Measurements from ENCODE around the gene CCDC63. TPM values are rescaled to one million over a fixed set of nuclear protein-coding genes. Genes with fewer than 3 reads are reported as not detected.
"Not testable (repeated sequence)": the region's sequence is repeated elsewhere in the genome, so short reads cannot be mapped to it uniquely, and the experiment has no call there.

CCDC63 gene
- total RNA-seq, 1 donor from 2014 or later = not detected

- DNase-seq (ENCODE audit: low read depth, low spot score) = no peak
Observed at GRCh38 chr12:110923192-110923591, 76.4 kb downstream of the CCDC63 start.

- no peak for DNase-seq (ENCODE audit: low read depth, low spot score)
Observed at GRCh38 chr12:110923692-110924334, 77.0 kb downstream of the CCDC63 start.

GRCh38 chr12:110927546-110927945 lies 80.8 kb downstream of the CCDC63 start:
- no peak for DNase-seq (ENCODE audit: low read depth, low spot score)

- no peak for DNase-seq (ENCODE audit: low read depth, low spot score)
Observed at GRCh38 chr12:110928700-110929099, 81.9 kb downstream of the CCDC63 start.

GRCh38 chr12:110929818-110930217 lies 83.0 kb downstream of the CCDC63 start:
- DNase-seq (ENCODE audit: low read depth, low spot score) = no peak

GRCh38 chr12:110930348-110931314 lies 83.8 kb downstream of the CCDC63 start:
- DNase-seq (ENCODE audit: low read depth, low spot score) = no peak

GRCh38 chr12:110931315-110931728 lies 84.5 kb downstream of the CCDC63 start:
- no peak for DNase-seq (ENCODE audit: low read depth, low spot score)

- DNase-seq (ENCODE audit: low read depth, low spot score) = no peak
Observed at GRCh38 chr12:110932046-110932445, 85.3 kb downstream of the CCDC63 start.

GRCh38 chr12:110933326-110933974 lies 86.7 kb downstream of the CCDC63 start:
- no peak for DNase-seq (ENCODE audit: low read depth, low spot score)

GRCh38 chr12:110934093-110934852 lies 87.5 kb downstream of the CCDC63 start:
- DNase-seq (ENCODE audit: low read depth, low spot score) = no peak

GRCh38 chr12:110935588-110935987 lies 88.8 kb downstream of the CCDC63 start:
- no peak for DNase-seq (ENCODE audit: low read depth, low spot score)

GRCh38 chr12:110936367-110937103 lies 89.7 kb downstream of the CCDC63 start:
- DNase-seq (ENCODE audit: low read depth, low spot score) = no peak

GRCh38 chr12:110937104-110937641 lies 90.4 kb downstream of the CCDC63 start:
- no peak for DNase-seq (ENCODE audit: low read depth, low spot score)

GRCh38 chr12:110940296-110940695 lies 93.5 kb downstream of the CCDC63 start:
- no peak for DNase-seq (ENCODE audit: low read depth, low spot score)

- DNase-seq (ENCODE audit: low read depth, low spot score) = no peak
Observed at GRCh38 chr12:110940933-110941332, 94.1 kb downstream of the CCDC63 start.

GRCh38 chr12:110941391-110941790 lies 94.6 kb downstream of the CCDC63 start:
- no peak for DNase-seq (ENCODE audit: low read depth, low spot score)

GRCh38 chr12:110943373-110943772 lies 96.6 kb downstream of the CCDC63 start:
- DNase-seq (ENCODE audit: low read depth, low spot score) = no peak

GRCh38 chr12:110948041-110948440 lies 101.3 kb downstream of the CCDC63 start:
- DNase-seq (ENCODE audit: low read depth, low spot score) = no peak

GRCh38 chr12:110950466-110950865 lies 103.7 kb downstream of the CCDC63 start:
- DNase-seq (ENCODE audit: low read depth, low spot score) = not testable (repeated sequence)

- DNase-seq (ENCODE audit: low read depth, low spot score) = not testable (repeated sequence)
Observed at GRCh38 chr12:110950867-110951266, 104.1 kb downstream of the CCDC63 start.

Data from pulmonary artery endothelial cell (primary cell).